Astrocyte (in vitro differentiated cells and primary cell): ENCODE data around the gene MECP2. TPM values are rescaled to one million over a fixed set of nuclear protein-coding genes. Genes with fewer than 3 reads are reported as not detected.

ENCODE experiments used
- DNase-seq: peaks from one replicate; pipeline ENCODE4 v3.0.0-alpha.2; 2010; ENCODE audit warnings: low read depth
- FAIRE-seq: peaks from 2 replicates; lab custom pipeline; 2011; peaks lifted over from hg19 to GRCh38; lab: Jason Lieb, UNC
- H2AFZ ChIP-seq: 2 replicates; pipeline ENCODE4 v1.6.0; 2012; ENCODE audit warnings: low read depth, low read length, inconsistent platforms
- H3K27ac ChIP-seq: 2 replicates; pipeline ENCODE4 v1.5.1; 2011; ENCODE audit warnings: low read depth, low read length, inconsistent platforms
- H3K27me3 ChIP-seq: 2 replicates; pipeline ENCODE4 v1.6.0; 2011; ENCODE audit warnings: low read length, inconsistent platforms; ENCODE audit not compliant: insufficient read depth
- H3K36me3 ChIP-seq: 2 replicates; pipeline ENCODE4 v1.5.1; 2011; ENCODE audit warnings: low read length, inconsistent platforms; ENCODE audit not compliant: insufficient read depth
- H3K4me1 ChIP-seq: 2 replicates; pipeline ENCODE4 v1.5.1; 2011; ENCODE audit warnings: low read length, inconsistent platforms; ENCODE audit not compliant: insufficient read depth
- H3K4me2 ChIP-seq: 2 replicates; pipeline ENCODE4 v1.6.0; 2012; ENCODE audit warnings: low read length, inconsistent platforms
- H3K4me3 ChIP-seq: 2 replicates; pipeline ENCODE4 v1.5.1; 2011; ENCODE audit warnings: low read depth, mild to moderate bottlenecking, low read length, inconsistent platforms; ENCODE audit not compliant: insufficient read depth
- H3K79me2 ChIP-seq: 2 replicates; pipeline ENCODE4 v1.6.0; 2012; ENCODE audit warnings: mild to moderate bottlenecking, low read length, inconsistent platforms; ENCODE audit not compliant: insufficient read depth
- H3K9ac ChIP-seq: 2 replicates; pipeline ENCODE4 v1.6.0; 2012; ENCODE audit warnings: mild to moderate bottlenecking, low read length, inconsistent platforms
- H3K9me3 ChIP-seq: 2 replicates; pipeline ENCODE4 v1.5.1; 2012; ENCODE audit warnings: low read depth, mild to moderate bottlenecking, low read length, inconsistent platforms; ENCODE audit not compliant: insufficient read depth
- H4K20me1 ChIP-seq: 2 replicates; pipeline ENCODE4 v1.6.0; 2012; ENCODE audit warnings: low read length, inconsistent platforms; ENCODE audit not compliant: insufficient read depth
- H3K27ac Mint-ChIP-seq: one replicate; pipeline ENCODE4 v1.8.0; 2021; ENCODE audit warnings: mild to moderate bottlenecking, mixed read lengths; ENCODE audit not compliant: unreplicated experiment
- H3K27me3 Mint-ChIP-seq: one replicate; pipeline ENCODE4 v1.8.0; 2021; ENCODE audit warnings: low read depth, mixed read lengths; ENCODE audit not compliant: unreplicated experiment
- H3K36me3 Mint-ChIP-seq: one replicate; pipeline ENCODE4 v1.8.0; 2021; ENCODE audit warnings: low read depth, mixed read lengths; ENCODE audit not compliant: unreplicated experiment
- H3K4me1 Mint-ChIP-seq: one replicate; pipeline ENCODE4 v1.8.0; 2021; ENCODE audit warnings: low read depth, mixed read lengths; ENCODE audit not compliant: unreplicated experiment
- H3K4me3 Mint-ChIP-seq: one replicate; pipeline ENCODE4 v1.8.0; 2021; ENCODE audit warnings: mild to moderate bottlenecking, moderate library complexity, mixed read lengths; ENCODE audit not compliant: unreplicated experiment
- H3K9me3 Mint-ChIP-seq: one replicate; pipeline ENCODE4 v1.8.0; 2021; ENCODE audit warnings: mild to moderate bottlenecking, mixed read lengths; ENCODE audit not compliant: unreplicated experiment
- CTCF ChIP-seq: IDR thresholded peaks from 2 replicates; pipeline ENCODE4 v1.5.1; 2011; ENCODE audit warnings: low read depth, mild to moderate bottlenecking, inconsistent platforms, low read length, moderate library complexity; ENCODE audit not compliant: insufficient read depth
- EZH2 ChIP-seq: IDR thresholded peaks from 2 replicates; pipeline ENCODE4 v1.6.1; 2012; ENCODE audit warnings: mild to moderate bottlenecking, low read length, inconsistent platforms; ENCODE audit not compliant: insufficient read depth
- total RNA-seq: library from RNA; stranded (reverse); gene quantifications from 2 replicates; pipeline ENCODE4 v1.2.1, GENCODE V29; 2021

MECP2 gene
- total RNA-seq, 1 donor from 2014 or later, result 36.2 TPM

DNA sequence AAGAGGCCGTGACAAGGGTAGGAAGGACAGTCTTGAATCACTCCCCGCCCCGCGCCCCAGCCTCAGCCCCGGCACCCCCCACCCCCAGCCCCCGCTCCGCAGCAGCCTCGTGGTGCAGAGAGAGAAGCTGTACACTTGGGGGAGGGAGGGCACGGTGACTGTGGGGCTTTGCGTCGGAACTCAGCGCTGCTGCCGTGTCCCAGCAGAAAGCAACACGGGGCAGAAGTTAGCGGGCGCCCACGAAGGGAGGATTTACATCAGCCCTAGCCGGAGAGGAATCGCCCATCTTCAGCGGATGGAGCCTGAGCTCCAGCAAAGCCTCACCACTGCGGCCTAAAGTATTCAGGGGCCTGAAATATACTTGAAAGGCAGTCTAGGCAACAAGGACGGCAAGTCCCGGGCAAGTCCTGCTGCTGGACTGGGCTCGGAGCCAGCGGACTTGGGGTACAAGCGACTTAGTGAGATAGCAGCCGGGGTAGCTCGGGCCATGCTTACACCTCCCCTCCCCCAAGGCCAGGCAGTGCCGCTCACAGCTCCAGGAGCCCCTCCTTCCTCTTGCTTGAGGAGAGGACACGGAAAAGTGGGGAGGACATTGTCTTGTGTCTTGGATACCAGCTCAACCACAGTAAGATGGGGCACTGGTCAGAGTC, 28.0 kb upstream of the MECP2 start:
- H3K27ac Mint-ChIP-seq, result no peak overlapping the region
- Histone ChIP-seq H2AFZ (peak overlapping the region; percentile 69), H3K4me3 (no peak overlapping the region), H4K20me1 (no peaks in the 10 kb centered on the region), H3K79me2 (no peaks in the 10 kb centered on the region), H3K4me2 (no peak overlapping the region), H3K9ac (no peak overlapping the region), H3K9me3 (no peaks in the 10 kb centered on the region), H3K36me3 (no peaks in the 10 kb centered on the region), H3K27ac (no peak overlapping the region), H3K4me1 (no peaks in the 10 kb centered on the region), H3K27me3 (no peaks in the 10 kb centered on the region)
- no peaks in the 10 kb centered on the region for H3K36me3 Mint-ChIP-seq
- no peaks in the 10 kb centered on the region for H3K9me3 Mint-ChIP-seq
- peaks cover 4% of the 10 kb centered on the region for H3K27me3 Mint-ChIP-seq
- H3K4me1 Mint-ChIP-seq, result no peaks in the 10 kb centered on the region
- DNase-seq (no peak), FAIRE-seq (no peak)
- TF ChIP-seq CTCF (no peak), EZH2 (no peak)
- no peak overlapping the region for H3K4me3 Mint-ChIP-seq

DNA sequence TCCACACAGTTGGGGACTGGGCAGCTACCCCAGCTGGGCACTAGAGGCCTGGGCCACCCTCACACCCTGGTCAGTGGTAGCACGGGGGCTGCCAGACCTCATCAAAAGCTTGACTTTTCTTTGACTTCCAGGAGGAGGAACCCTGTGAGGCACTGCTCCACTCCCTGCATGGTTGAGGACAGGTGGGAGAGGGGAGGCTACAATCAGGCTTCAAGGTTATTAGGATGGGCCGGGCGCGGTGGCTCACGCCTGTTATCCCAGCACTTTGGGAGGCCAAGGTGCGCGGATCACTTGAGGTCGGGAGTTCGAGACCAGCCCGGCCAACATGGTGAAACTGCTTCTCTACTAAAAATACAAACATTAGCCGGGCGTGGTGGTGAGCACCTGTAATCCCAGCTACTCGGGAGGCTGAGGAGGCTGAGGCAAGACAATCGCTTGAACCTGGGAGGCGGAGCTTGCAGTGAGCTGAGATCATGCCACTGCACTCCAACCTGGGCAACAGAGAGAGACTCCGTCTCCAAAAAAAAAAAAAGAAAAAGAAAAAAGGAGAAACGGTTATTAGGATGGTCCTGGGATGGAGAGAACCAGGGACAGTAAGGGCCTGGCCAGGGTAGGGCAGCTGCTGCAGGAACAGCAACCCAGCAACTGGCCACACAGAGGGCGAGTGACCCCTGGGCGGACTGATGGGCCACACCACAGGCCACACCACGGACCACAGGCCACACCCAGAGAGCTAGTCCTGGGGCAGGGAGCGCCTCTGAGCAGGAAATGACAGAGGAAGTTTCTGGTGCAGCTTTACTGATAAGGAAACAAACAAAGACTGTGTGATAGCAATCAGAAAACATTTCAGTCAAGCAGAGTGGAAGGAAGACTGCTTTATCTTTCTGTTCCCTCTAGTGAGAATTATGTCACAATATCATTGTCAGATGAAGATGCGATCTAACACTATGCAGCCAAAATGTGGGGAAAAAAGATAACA, 26.0 kb upstream of the MECP2 start:
- no peaks in the 10 kb centered on the region for H3K27me3 ChIP-seq
- Mint-ChIP-seq H3K36me3 (no peaks in the 10 kb centered on the region), H3K4me3 (no peak overlapping the region), H3K27me3 (peaks cover 4% of the 10 kb centered on the region), H3K4me1 (no peaks in the 10 kb centered on the region), H3K9me3 (no peaks in the 10 kb centered on the region), H3K27ac (no peak overlapping the region)
- H3K4me1 ChIP-seq, result no peaks in the 10 kb centered on the region
- TF ChIP-seq EZH2 (no peak), CTCF (no peak)
- H2AFZ ChIP-seq, result no peak overlapping the region
- no peaks in the 10 kb centered on the region for H4K20me1 ChIP-seq
- no peak overlapping the region for H3K27ac ChIP-seq
- FAIRE-seq (no peak), DNase-seq (no peak)
- H3K4me2 ChIP-seq, result no peak overlapping the region
- no peak overlapping the region for H3K4me3 ChIP-seq
- H3K36me3 ChIP-seq, result no peaks in the 10 kb centered on the region
- H3K9me3 ChIP-seq, result no peaks in the 10 kb centered on the region
- no peak overlapping the region for H3K9ac ChIP-seq
- no peaks in the 10 kb centered on the region for H3K79me2 ChIP-seq
